HFFc6 (cell line): ENCODE data around the gene FCHO1. TPM values are rescaled to one million over a fixed set of nuclear protein-coding genes. Genes with fewer than 3 reads are reported as not detected.
"Not testable (repeated sequence)": the region's sequence is repeated elsewhere in the genome, so short reads cannot be mapped to it uniquely, and the experiment has no call there.

Experiments
- DNase-seq: peaks from one replicate; pipeline ENCODE4 v3.0.0-alpha.2; 2018
- H3K27ac Mint-ChIP-seq: 2 replicates; pipeline ENCODE4 v1.8.0; 2020; ENCODE audit warnings: mild to moderate bottlenecking, mixed read lengths
- H3K27me3 Mint-ChIP-seq: 2 replicates; pipeline ENCODE4 v1.8.0; 2021; ENCODE audit warnings: mild to moderate bottlenecking, moderate library complexity, mixed read lengths; ENCODE audit not compliant: insufficient read depth
- H3K36me3 Mint-ChIP-seq: 2 replicates; pipeline ENCODE4 v1.8.0; 2021; ENCODE audit warnings: low read depth, mixed read lengths
- H3K4me1 Mint-ChIP-seq: 2 replicates; pipeline ENCODE4 v1.8.0; 2020; ENCODE audit warnings: low read depth, mixed read lengths
- H3K4me3 Mint-ChIP-seq: 2 replicates; pipeline ENCODE4 v1.8.0; 2020; ENCODE audit warnings: mild to moderate bottlenecking, moderate library complexity, mixed read lengths
- H3K9me3 Mint-ChIP-seq: 2 replicates; pipeline ENCODE4 v1.8.0; 2020; ENCODE audit warnings: mild to moderate bottlenecking, mixed read lengths
- CTCF ChIP-seq: fragments of 200-600 bp; sonication (generic); IDR thresholded peaks from 2 replicates; pipeline ENCODE4 v1.5.0; 2021; ENCODE audit warnings: antibody characterized with exemption, mild to moderate bottlenecking
- total RNA-seq, 6 experiments: library from RNA; stranded (reverse); fragmentation: NEBNext Ultra II Directional; extraction: Animal tissue kit (Norgen Biotek cat#: 25700); gene quantifications; 2 replicates in 1 of 6; 3 replicates in 5 of 6; pipeline ENCODE4 v1.2.3, GENCODE V29; 2021

Gene FCHO1
- total RNA-seq, 6 experiments from 2014 or later = 0.31 to 1.1 (median 0.40) TPM

- Mint-ChIP-seq H3K4me1 (peaks cover 8% of the 10 kb centered on the region), H3K4me3 (no peak overlapping the region), H3K27me3 (peaks cover 11% of the 10 kb centered on the region), H3K36me3 (no peaks in the 10 kb centered on the region), H3K9me3 (no peaks in the 10 kb centered on the region), H3K27ac (no peak overlapping the region)
- no peak for DNase-seq
- no peak for TF ChIP-seq CTCF
Measured at GRCh38 chr19:17767559-17767958, 16.3 kb downstream of the FCHO1 start.

GRCh38 chr19:17770613-17771012 lies 19.3 kb downstream of the FCHO1 start:
- H3K27ac Mint-ChIP-seq = no peak overlapping the region
- no peak for DNase-seq
- H3K4me3 Mint-ChIP-seq = no peak overlapping the region
- no peaks in the 10 kb centered on the region for H3K9me3 Mint-ChIP-seq
- no peak for TF ChIP-seq CTCF
- peaks cover 12% of the 10 kb centered on the region for H3K27me3 Mint-ChIP-seq
- peaks cover 8% of the 10 kb centered on the region for H3K4me1 Mint-ChIP-seq
- no peaks in the 10 kb centered on the region for H3K36me3 Mint-ChIP-seq

GRCh38 chr19:17772172-17772571 lies 20.9 kb downstream of the FCHO1 start:
- Mint-ChIP-seq H3K4me3 (no peak overlapping the region), H3K27me3 (peaks cover 12% of the 10 kb centered on the region), H3K27ac (no peak overlapping the region), H3K4me1 (no peaks in the 10 kb centered on the region), H3K36me3 (no peaks in the 10 kb centered on the region), H3K9me3 (no peaks in the 10 kb centered on the region)
- peak; percentile 37 for DNase-seq
- no peak for TF ChIP-seq CTCF

GRCh38 chr19:17775245-17775927 lies 24.1 kb downstream of the FCHO1 start:
- peak; percentile 82 for TF ChIP-seq CTCF
- no peaks in the 10 kb centered on the region for H3K36me3 Mint-ChIP-seq
- H3K27ac Mint-ChIP-seq = no peak overlapping the region
- peak; percentile 34 for DNase-seq
- H3K9me3 Mint-ChIP-seq = no peaks in the 10 kb centered on the region
- H3K4me3 Mint-ChIP-seq = no peak overlapping the region
- H3K4me1 Mint-ChIP-seq = no peaks in the 10 kb centered on the region
- peaks cover 8% of the 10 kb centered on the region for H3K27me3 Mint-ChIP-seq

- no peak for TF ChIP-seq CTCF
- peaks cover 8% of the 10 kb centered on the region for H3K27me3 Mint-ChIP-seq
- H3K4me3 Mint-ChIP-seq = no peak overlapping the region
- no peaks in the 10 kb centered on the region for H3K36me3 Mint-ChIP-seq
- DNase-seq = no peak
- no peak overlapping the region for H3K27ac Mint-ChIP-seq
- H3K4me1 Mint-ChIP-seq = no peaks in the 10 kb centered on the region
- H3K9me3 Mint-ChIP-seq = no peaks in the 10 kb centered on the region
Measured at GRCh38 chr19:17775991-17776803, 24.9 kb downstream of the FCHO1 start.

GRCh38 chr19:17777840-17778239 lies 26.6 kb downstream of the FCHO1 start:
- not testable (repeated sequence) for H3K9me3 Mint-ChIP-seq, H3K27me3 Mint-ChIP-seq, H3K27ac Mint-ChIP-seq, H3K36me3 Mint-ChIP-seq, H3K4me3 Mint-ChIP-seq, DNase-seq, H3K4me1 Mint-ChIP-seq
